Measurements from ENCODE around the gene CHL1. TPM values are rescaled to one million over a fixed set of nuclear protein-coding genes. Genes with fewer than 3 reads are reported as not detected.
"Not testable (repeated sequence)": the region's sequence is repeated elsewhere in the genome, so short reads cannot be mapped to it uniquely, and the experiment has no call there.

The CHL1 gene
- polyA plus RNA-seq, 1 donor = 14.9 TPM

DNA sequence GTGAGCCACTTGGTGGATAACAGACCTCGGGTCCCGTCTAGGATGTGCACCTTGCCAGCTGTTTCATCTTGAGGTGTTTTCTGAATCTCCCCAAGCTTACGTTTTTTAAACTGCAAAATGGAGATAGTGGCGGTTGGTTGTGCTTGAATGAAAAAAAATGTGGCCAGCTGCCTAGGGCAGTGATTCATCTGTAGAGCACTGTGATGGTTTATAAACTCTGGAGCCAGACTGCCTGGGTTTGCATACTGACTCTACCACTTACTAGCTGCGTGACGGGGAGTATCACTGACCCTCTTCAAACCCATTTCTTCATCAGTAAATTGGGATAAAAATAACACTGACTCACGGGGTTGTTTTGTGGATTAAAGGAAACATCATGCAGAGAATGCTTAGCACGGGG is 159.1 kb downstream of the CHL1 start:
- Histone ChIP-seq H3K36me3 (ENCODE audit: control insufficient read depth, insufficient read depth, low read length) (no peaks in the 10 kb centered on the region), H3K4me1 (ENCODE audit: control insufficient read depth, insufficient read depth, low read length) (no peaks in the 10 kb centered on the region), H3K27ac (ENCODE audit: low read length) (no peak overlapping the region), H3K4me3 (ENCODE audit: low read length) (no peak overlapping the region), H3K9me3 (ENCODE audit: control insufficient read depth, low read depth, low read length) (no peaks in the 10 kb centered on the region), H3K27me3 (ENCODE audit: control insufficient read depth, insufficient read depth, low read length) (no peaks in the 10 kb centered on the region)
- DNase-seq = no peak
- no CpG with 5 or more reads among the region's 8 CpGs for whole genome bisulfite sequencing (ENCODE audit: insufficient coverage, low lambda C conversion rate)

DNA sequence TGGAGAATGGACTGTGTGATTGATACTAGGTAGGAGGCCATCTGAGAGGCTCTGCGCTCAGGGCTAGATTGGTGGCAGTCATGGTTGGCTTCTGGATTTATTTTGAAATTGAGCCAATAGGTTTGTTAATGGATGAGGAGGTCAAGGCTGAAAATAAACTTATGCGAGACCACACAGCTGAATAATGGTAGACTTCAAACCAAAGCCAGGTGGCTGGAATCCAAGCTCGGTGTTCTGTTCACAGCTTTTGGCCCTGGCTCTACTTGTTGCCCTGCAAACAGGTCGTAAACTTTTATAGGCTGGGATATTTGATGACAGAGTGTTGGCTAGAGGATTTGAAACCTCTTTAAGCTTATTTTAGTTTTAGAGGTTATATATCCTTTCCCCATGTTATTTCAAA is 160.4 kb downstream of the CHL1 start:
- no peak overlapping the region for H3K27ac ChIP-seq (ENCODE audit: low read length)
- DNase-seq = no peak
- no peaks in the 10 kb centered on the region for H3K27me3 ChIP-seq (ENCODE audit: control insufficient read depth, insufficient read depth, low read length)
- H3K4me3 ChIP-seq (ENCODE audit: low read length) = no peak overlapping the region
- WGBS (ENCODE audit: insufficient coverage, low lambda C conversion rate) = no CpG with 5 or more reads among the region's 4 CpGs
- no peaks in the 10 kb centered on the region for H3K36me3 ChIP-seq (ENCODE audit: control insufficient read depth, insufficient read depth, low read length)
- H3K4me1 ChIP-seq (ENCODE audit: control insufficient read depth, insufficient read depth, low read length) = no peaks in the 10 kb centered on the region
- no peaks in the 10 kb centered on the region for H3K9me3 ChIP-seq (ENCODE audit: control insufficient read depth, low read depth, low read length)

DNA sequence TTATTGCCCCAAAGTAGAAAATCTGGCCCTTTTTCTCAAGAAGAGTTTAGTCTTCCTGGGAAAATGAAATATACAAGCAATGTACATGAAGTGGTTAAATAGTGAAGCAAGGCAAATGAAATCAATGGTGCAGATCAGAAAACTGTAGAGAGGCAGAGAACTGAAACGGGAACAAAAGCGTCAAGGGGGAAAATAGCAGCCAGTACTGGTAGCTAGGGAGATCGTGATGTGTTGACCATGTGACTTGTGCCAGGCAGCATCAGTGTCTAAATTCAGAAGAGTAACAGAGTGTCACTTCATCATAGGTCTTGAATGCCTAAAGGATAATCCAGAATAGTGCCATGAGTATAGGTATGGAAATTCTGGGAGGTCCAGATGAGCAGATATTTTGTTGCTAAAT is 163.1 kb downstream of the CHL1 start:
- no peak overlapping the region for H3K27ac ChIP-seq (ENCODE audit: low read length)
- H3K9me3 ChIP-seq (ENCODE audit: control insufficient read depth, low read depth, low read length) = no peaks in the 10 kb centered on the region
- no peaks in the 10 kb centered on the region for H3K4me1 ChIP-seq (ENCODE audit: control insufficient read depth, insufficient read depth, low read length)
- no peak overlapping the region for H3K4me3 ChIP-seq (ENCODE audit: low read length)
- DNase-seq = no peak
- H3K27me3 ChIP-seq (ENCODE audit: control insufficient read depth, insufficient read depth, low read length) = no peaks in the 10 kb centered on the region
- WGBS (ENCODE audit: insufficient coverage, low lambda C conversion rate) = 100% methylated on average over 1 of the region's 3 CpGs
- H3K36me3 ChIP-seq (ENCODE audit: control insufficient read depth, insufficient read depth, low read length) = no peaks in the 10 kb centered on the region

DNA sequence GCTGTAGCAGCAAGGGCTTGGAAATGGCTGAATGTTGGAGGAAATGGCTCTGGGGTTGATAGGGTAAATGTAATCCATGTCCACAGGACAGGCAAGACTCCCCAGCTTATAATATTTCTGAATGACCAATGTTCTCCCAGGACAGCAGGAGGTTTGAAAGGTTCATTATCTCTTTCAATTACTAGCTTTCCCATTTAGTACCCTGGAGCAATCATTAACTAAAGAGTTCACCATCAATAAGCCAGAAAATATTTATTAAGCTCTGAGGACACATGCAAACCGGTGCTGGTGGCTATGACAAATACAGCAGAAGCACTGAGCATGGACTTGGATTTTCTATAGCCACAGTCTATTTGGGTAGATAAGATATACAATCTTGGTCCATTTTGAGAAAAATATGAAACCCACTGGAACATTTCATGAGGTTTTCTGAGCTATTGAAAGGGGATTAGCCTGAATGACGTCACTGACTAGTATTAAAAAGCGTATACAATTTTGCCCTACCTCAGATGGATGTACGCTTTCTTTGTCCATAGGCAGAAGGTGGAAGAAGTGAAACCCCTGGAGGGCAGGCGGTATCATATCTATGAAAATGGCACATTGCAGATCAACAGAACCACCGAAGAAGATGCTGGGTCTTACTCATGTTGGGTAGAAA is 166.2 kb downstream of the CHL1 start:
- no peaks in the 10 kb centered on the region for H3K4me1 ChIP-seq (ENCODE audit: control insufficient read depth, insufficient read depth, low read length)

DNA sequence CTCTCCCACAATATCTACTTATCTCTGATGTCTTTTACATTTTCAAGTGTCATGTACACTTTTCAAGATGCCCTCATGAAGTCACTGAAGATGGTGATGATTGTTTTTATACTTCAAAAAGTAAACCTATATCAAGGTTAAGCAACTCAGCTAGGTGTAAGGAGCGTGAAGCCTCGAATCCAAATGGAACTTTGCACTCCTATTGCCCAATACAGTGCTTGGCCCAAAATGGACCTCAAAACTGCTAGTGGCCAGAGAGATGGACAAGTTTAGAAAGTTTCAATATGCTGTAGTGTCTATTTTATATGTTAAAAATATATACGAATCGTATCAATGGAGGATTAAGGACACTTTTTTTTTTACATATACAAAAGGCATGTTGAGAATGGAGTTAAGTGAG is 167.7 kb downstream of the CHL1 start:
- WGBS (ENCODE audit: insufficient coverage, low lambda C conversion rate) = 89% methylated on average over 2 of the region's 4 CpGs
- H3K4me1 ChIP-seq (ENCODE audit: control insufficient read depth, insufficient read depth, low read length) = no peaks in the 10 kb centered on the region
- DNase-seq = no peak
- no peak overlapping the region for H3K27ac ChIP-seq (ENCODE audit: low read length)
- H3K9me3 ChIP-seq (ENCODE audit: control insufficient read depth, low read depth, low read length) = no peaks in the 10 kb centered on the region
- H3K4me3 ChIP-seq (ENCODE audit: low read length) = no peak overlapping the region
- no peaks in the 10 kb centered on the region for H3K27me3 ChIP-seq (ENCODE audit: control insufficient read depth, insufficient read depth, low read length)
- H3K36me3 ChIP-seq (ENCODE audit: control insufficient read depth, insufficient read depth, low read length) = no peaks in the 10 kb centered on the region

More for the DNA sequence above, 166.2 kb downstream of the CHL1 start:
- no peak for DNase-seq
- no peaks in the 10 kb centered on the region for H3K27me3 ChIP-seq (ENCODE audit: control insufficient read depth, insufficient read depth, low read length)
- H3K4me3 ChIP-seq (ENCODE audit: low read length) = no peak overlapping the region
- H3K9me3 ChIP-seq (ENCODE audit: control insufficient read depth, low read depth, low read length) = no peaks in the 10 kb centered on the region
- no peak overlapping the region for H3K27ac ChIP-seq (ENCODE audit: low read length)
- WGBS (ENCODE audit: insufficient coverage, low lambda C conversion rate) = no CpG with 5 or more reads among the region's 6 CpGs
- H3K36me3 ChIP-seq (ENCODE audit: control insufficient read depth, insufficient read depth, low read length) = no peaks in the 10 kb centered on the region

DNA sequence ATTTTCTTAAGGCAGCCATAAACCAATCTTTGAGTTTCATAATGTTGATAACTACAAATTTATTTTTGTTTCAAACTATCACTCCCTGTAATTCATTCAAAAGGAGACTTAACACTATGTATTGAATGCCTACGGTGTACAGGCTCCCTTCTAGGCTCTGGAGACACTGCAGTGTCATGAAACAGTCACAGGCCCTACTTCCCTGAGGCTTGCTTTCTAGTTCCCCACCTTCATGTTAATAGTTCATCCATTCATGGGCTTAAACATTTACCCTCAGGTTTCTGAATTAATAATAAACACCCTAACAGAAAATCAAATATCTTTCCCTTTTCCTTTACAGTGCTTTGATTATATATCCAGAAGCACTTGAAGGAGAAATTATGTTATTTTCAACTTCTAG is 168.7 kb downstream of the CHL1 start:
- Histone ChIP-seq H3K27me3 (ENCODE audit: control insufficient read depth, insufficient read depth, low read length) (no peaks in the 10 kb centered on the region), H3K9me3 (ENCODE audit: control insufficient read depth, low read depth, low read length) (no peaks in the 10 kb centered on the region), H3K4me3 (ENCODE audit: low read length) (no peak overlapping the region), H3K4me1 (ENCODE audit: control insufficient read depth, insufficient read depth, low read length) (no peaks in the 10 kb centered on the region), H3K27ac (ENCODE audit: low read length) (no peak overlapping the region), H3K36me3 (ENCODE audit: control insufficient read depth, insufficient read depth, low read length) (no peaks in the 10 kb centered on the region)
- no peak for DNase-seq
- WGBS (ENCODE audit: insufficient coverage, low lambda C conversion rate) = 20% methylated on average over 1 of the region's 1 CpG

DNA sequence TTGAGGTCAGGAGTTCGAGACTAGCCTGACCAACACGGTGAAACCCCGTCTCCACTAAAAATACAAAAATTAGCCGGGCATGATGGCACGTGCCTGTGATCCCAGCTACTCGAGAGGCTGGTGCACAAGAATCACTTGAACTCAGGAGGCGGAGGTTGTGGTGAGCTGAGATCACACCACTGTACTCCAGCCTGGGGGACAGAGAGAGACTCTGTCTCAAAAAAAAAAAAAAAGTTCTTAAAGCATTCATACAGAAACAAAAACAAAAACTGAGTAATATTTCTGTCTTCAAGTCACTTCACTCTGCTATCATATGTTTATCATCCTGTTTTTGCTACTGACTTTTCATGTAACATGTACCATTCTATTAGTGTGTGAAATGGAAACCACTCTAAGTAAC is 169.7 kb downstream of the CHL1 start:
- not testable (repeated sequence) for H3K4me1 ChIP-seq (ENCODE audit: control insufficient read depth, insufficient read depth, low read length); DNase-seq; H3K36me3 ChIP-seq (ENCODE audit: control insufficient read depth, insufficient read depth, low read length); H3K4me3 ChIP-seq (ENCODE audit: low read length); H3K27ac ChIP-seq (ENCODE audit: low read length); H3K27me3 ChIP-seq (ENCODE audit: control insufficient read depth, insufficient read depth, low read length); H3K9me3 ChIP-seq (ENCODE audit: control insufficient read depth, low read depth, low read length)
- WGBS (ENCODE audit: insufficient coverage, low lambda C conversion rate) = no CpG with 5 or more reads among the region's 7 CpGs

DNA sequence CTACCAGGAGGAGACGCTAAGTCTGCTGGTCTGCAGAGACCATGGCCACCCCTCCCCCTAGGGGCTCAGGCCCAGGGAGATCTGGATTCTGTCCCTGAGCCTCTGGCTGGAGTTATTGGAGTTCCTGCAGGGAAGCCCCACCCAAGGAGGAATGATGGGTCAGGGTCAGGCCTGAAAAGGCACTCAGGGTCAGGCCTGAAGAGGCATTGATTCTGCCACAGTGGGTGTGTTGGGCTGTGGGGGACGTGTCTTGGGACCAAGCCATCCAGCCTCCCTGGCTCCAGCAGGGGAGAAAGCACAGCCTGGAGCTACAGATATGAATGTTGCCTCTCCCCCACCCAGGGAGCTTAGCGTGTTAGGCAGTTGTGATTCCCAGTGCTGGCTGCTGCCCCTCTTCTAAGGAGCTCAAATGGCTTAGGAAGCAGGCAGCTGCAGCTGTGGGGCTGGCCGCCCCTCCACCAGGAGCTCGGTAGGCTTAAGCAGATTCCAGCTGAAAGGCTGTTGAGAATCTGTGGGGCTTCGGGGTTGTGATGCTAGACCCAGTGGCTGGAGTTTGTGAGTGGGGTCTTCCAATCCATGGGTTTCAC is 176.7 kb downstream of the CHL1 start:
- no peak for DNase-seq
- H3K27ac ChIP-seq (ENCODE audit: low read length) = no peak overlapping the region
- H3K4me1 ChIP-seq (ENCODE audit: control insufficient read depth, insufficient read depth, low read length) = no peaks in the 10 kb centered on the region
- no peaks in the 10 kb centered on the region for H3K9me3 ChIP-seq (ENCODE audit: control insufficient read depth, low read depth, low read length)
- no peaks in the 10 kb centered on the region for H3K36me3 ChIP-seq (ENCODE audit: control insufficient read depth, insufficient read depth, low read length)
- H3K27me3 ChIP-seq (ENCODE audit: control insufficient read depth, insufficient read depth, low read length) = no peaks in the 10 kb centered on the region
- WGBS (ENCODE audit: insufficient coverage, low lambda C conversion rate) = no CpG with 5 or more reads among the region's 6 CpGs
- no peak overlapping the region for H3K4me3 ChIP-seq (ENCODE audit: low read length)

DNA sequence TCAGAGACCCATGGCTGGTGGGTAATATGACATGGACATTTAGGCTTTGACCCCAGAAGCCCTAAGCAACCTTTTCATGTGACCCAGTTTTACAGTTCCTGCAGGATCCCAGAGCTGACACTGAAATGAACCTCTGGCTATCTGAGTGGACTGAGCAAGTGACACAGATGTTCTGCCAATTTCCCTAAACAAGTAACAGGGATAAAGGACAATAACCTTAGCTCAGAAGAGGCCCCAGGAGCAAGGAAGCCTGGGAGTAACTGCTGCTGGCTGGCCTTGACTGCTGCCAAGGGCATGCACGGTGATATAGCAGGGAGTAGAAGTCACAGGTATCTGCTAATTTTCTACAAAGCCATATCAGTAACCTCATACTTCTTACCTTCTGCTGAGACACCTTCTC is 177.9 kb downstream of the CHL1 start:
- DNase-seq = no peak
- Histone ChIP-seq H3K36me3 (ENCODE audit: control insufficient read depth, insufficient read depth, low read length) (no peaks in the 10 kb centered on the region), H3K4me1 (ENCODE audit: control insufficient read depth, insufficient read depth, low read length) (no peaks in the 10 kb centered on the region), H3K27me3 (ENCODE audit: control insufficient read depth, insufficient read depth, low read length) (no peaks in the 10 kb centered on the region), H3K27ac (ENCODE audit: low read length) (no peak overlapping the region), H3K4me3 (ENCODE audit: low read length) (no peak overlapping the region), H3K9me3 (ENCODE audit: control insufficient read depth, low read depth, low read length) (no peaks in the 10 kb centered on the region)
- WGBS (ENCODE audit: insufficient coverage, low lambda C conversion rate) = no CpG with 5 or more reads among the region's 1 CpG

DNA sequence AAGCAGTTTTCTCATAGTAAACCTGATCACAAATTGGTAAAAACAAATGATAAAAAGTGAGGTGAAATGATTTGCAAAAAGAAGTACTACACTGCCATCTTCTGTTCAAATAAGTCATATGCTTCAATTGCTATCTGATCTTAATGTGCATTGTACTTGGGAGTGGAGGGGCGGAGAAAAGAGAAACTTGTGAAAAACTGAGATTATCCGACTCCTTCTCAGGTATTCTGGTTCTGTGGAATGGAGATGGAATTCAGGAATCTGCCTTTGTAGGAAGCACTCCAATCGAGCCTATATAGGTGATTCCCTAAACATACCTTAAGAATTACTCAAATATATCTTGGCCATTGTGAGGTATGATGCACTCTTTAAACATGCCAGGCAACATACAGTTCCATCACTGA is 180.6 kb downstream of the CHL1 start:
- Histone ChIP-seq H3K27me3 (ENCODE audit: control insufficient read depth, insufficient read depth, low read length) (no peaks in the 10 kb centered on the region), H3K36me3 (ENCODE audit: control insufficient read depth, insufficient read depth, low read length) (no peaks in the 10 kb centered on the region), H3K27ac (ENCODE audit: low read length) (no peak overlapping the region), H3K9me3 (ENCODE audit: control insufficient read depth, low read depth, low read length) (no peaks in the 10 kb centered on the region), H3K4me1 (ENCODE audit: control insufficient read depth, insufficient read depth, low read length) (no peaks in the 10 kb centered on the region), H3K4me3 (ENCODE audit: low read length) (no peak overlapping the region)
- no peak for DNase-seq
- WGBS (ENCODE audit: insufficient coverage, low lambda C conversion rate) = 0% methylated on average over 2 of the region's 3 CpGs

DNA sequence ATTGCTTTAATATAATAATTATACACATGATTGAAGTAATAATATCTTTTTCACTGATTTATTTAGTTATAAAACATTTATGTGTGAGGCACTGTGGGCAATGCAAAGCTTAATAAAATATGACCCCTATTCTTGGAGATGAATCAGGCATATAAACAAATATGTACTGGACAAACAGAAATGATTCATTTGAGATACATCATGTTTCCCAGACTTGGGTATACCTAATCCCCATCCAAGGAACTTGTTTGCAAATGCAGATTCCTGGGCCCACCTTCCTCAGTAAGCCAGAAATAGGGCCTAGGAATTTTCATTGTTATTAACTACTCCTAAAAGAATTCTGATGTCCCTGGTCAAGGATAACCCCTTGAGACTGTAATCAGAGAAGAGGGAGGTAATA is 184.2 kb downstream of the CHL1 start:
- no peak for DNase-seq
- no peaks in the 10 kb centered on the region for H3K36me3 ChIP-seq (ENCODE audit: control insufficient read depth, insufficient read depth, low read length)
- no peak overlapping the region for H3K4me3 ChIP-seq (ENCODE audit: low read length)
- H3K9me3 ChIP-seq (ENCODE audit: control insufficient read depth, low read depth, low read length) = no peaks in the 10 kb centered on the region
- H3K27ac ChIP-seq (ENCODE audit: low read length) = no peak overlapping the region
- no peaks in the 10 kb centered on the region for H3K4me1 ChIP-seq (ENCODE audit: control insufficient read depth, insufficient read depth, low read length)
- no peaks in the 10 kb centered on the region for H3K27me3 ChIP-seq (ENCODE audit: control insufficient read depth, insufficient read depth, low read length)
